COLO829 (cell line): ENCODE results near the gene SRPRB.

ENCODE experiments used
- DNase-seq: peaks from one replicate; pipeline ENCODE4 v3.0.0; 2012; ENCODE audit warnings: low spot score

The SRPRB gene

GRCh38 chr3:133840767-133841166 is 35.2 kb downstream of the SRPRB start:
- DNase-seq: no peak

DNA sequence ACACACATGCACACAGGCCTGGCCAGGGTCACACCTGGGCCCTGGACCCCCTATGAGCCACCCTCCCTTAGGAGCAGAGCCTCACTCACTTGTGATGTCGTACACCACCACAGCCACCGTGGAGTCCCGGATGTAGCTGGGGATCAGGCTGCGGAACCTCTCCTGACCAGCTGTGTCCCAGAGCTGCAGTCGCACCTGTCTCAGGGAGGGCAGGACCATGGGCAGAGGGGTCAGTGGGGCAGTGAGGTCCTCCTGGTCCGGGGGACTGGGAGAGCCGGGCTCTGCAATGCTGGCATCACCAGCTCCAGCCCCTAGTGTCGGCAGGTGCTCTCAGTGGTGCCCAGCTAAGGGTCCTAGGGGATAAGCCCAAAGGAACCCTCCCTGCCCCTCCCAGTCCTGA is 35.6 kb downstream of the SRPRB start:
- no peak for DNase-seq

DNA sequence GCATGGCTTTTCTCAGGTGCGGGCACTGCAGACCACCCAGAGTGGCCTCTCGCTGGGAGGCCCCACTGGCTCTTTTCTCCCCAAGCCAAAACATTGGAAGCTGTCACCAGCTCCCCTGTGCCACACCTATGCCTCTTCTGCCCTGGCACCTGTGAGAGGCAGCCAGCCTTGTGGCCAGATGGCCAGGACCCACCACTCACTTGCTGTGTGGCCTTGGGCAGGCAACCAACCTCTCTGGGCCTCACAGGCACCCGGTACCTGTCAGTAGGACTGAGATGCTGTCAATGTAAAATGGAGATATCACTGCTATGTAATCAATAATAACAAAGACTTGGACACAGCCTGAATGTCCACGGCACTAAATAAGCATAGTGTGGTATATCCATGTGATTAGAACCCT is 36.5 kb downstream of the SRPRB start:
- DNase-seq: no peak

DNA sequence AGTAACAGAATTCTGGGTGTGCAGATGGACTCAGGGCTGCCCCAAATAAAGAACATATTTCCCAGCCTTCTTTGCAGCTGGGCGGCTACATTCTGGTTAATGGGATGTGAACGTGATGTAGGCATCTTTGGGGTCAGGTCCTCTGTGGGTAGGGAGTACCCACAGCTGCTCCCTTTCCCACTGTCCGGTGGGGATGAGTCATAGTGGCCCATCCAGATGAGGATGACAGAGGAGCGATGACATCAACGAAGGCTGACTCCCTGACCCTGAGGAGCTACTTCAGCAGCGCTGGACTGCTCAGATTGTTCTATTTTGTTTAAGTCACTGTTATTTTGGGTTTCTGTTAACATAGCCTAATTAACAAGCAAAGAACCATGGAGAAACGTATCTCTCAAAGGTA is 38.0 kb downstream of the SRPRB start:
- DNase-seq: no peak

- no peak for DNase-seq
Observed at GRCh38 chr3:133845127-133845526, 39.5 kb downstream of the SRPRB start.

DNA sequence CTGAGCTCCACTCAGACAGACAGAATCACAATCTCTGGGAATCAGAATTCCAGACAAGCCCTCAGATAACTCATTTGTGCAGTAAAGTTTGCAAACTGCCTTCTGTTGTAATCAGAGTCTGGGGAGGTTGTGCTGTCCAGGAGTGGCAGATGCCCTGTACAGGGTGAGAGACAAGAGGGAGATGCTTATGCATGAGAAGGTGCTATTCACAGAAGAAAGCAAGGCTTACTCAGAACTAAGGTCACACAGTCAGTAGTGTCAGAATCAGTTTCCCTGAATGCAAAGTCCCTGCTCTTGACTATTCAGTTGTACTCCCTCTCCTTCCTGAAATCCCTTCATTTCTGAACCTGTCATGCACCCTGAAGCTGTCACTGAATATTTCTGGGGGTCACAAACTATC is 43.7 kb downstream of the SRPRB start:
- DNase-seq: no peak

GRCh38 chr3:133850034-133850433 is 44.4 kb downstream of the SRPRB start:
- DNase-seq: no peak

GRCh38 chr3:133851266-133851906 is 45.8 kb downstream of the SRPRB start:
- DNase-seq: no peak

- no peak for DNase-seq
Observed at GRCh38 chr3:133851931-133852330, 46.3 kb downstream of the SRPRB start.

DNA sequence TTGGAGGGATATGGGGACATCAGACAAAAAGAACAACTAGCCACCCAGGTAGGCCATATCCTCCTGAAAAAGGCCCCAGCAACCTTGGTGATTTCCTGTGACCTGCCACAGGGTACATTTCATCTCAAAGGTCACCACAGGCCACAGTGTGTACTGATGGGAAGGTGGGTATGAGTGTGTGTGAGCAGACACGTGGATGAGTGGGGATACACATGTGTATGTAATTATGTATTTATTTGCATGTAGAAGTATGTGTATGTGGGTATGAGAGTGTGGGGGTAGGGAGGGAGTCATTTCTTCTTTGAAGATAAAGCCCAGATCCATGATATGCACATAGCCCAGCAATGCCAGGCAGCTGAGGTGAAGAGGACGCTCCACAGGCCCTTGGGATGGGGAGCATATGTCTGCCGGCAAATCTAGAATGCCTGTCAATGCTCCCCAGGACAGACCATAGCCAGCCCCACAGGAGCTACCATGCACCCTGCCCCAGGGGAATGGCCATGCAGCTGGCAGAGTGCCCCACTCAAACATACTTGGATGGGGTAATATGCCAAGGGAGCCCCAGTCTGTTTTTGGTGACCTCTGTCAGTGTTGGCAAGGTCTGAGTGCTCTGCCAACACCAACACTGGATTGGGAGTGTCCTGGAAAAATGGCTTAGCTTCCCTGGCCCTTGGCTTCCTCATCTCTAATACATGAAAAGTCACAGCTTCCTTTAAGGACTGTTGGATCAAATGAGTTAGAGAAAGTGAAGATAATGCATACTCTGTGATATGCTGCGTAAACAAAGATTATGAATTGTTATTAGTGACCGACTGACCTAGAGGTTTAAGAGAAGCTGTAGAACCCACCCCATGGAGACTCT is 47.7 kb downstream of the SRPRB start:
- DNase-seq: no peak

DNA sequence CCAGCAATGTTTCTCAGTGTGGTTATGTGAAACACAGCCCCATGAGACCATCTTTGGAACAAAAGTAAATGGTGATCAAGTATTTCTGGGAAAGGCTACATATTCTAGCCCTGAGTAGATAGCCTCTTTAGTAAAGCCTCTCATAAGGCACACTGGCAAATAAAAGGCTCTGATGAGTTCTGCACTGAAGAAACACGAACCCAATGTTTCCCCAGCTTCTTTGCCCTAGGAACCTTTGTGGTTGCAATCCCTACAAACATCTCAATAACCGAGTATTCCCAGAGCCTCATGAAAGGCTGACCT is 48.3 kb downstream of the SRPRB start:
- no peak for DNase-seq

DNA sequence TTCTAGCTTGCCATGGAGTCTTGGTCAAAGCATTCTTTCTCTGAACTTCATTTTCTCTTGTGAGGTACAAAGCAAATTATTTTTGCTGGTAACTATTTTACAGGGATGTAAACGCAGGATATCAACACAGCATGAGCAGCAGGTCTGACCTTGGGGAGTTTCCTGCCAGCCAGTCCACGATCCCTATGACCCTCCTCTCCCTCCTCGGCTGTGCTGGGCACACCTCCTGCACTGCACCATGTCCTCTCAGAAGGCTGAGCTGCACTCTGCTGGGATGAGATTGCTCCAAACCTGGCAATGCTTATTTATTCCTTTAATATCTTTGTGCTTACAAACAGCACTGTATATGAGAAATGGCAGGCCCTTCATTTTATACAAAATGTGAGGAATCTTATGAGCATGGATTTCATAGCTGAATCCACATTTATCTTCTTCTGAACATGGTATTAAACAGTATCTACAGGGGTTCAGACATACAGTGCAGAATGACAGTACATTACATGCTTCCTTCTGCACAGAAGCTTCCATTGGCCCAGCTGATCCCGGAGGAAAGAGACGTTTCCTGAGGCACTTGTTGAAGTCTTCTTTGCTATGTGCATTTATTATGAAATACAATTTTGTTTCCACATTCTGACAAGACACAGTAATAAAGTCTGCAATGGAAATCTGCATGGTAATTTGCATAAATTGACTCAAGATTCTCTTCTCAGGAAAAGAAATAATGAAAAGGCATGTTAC is 48.8 kb downstream of the SRPRB start:
- no peak for DNase-seq

DNA sequence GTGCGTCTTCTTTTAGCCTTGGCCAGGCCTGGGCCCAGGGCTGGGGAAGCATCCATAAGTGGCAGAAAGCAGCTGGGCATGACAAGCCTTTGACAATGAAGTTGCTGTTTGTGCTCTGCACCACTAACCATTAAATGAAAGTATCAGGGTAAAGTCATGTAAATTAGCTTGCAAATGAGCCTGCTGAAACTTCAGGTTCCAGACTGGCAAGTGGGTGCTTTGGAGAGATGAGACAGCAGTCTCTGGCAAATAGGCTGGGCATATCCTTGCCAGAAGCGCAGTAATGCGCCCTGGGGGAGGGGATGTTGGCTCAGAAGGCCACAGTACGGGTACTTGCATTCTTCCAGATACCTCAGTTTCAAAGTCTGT is 49.4 kb downstream of the SRPRB start:
- no peak for DNase-seq

GRCh38 chr3:133855772-133856171 is 50.2 kb downstream of the SRPRB start:
- no peak for DNase-seq

- no peak for DNase-seq
Observed at GRCh38 chr3:133856316-133856715, 50.7 kb downstream of the SRPRB start.

- DNase-seq: no peak
Observed at GRCh38 chr3:133857767-133858166, 52.2 kb downstream of the SRPRB start.

GRCh38 chr3:133859381-133860234 is 54.0 kb downstream of the SRPRB start:
- no peak for DNase-seq

DNA sequence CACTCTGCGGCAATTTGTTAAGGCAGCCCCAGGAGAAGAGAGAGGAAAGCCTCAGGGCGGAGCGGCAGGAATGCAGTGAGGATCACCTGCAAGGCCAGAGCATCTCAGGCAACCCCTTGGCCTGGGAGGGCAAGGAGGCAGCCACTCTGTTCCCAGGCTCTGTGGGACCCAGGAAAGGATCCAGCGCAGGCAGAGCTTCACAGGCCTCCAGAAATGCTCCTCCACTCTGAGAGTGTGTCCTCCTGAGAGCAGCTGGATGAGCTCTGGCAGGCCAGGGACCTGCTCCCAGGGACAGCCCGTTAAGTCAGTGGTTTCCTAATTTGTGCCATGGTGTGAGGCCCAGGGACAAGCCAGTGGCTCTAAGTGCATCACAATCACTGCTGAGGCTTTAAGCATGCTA is 54.9 kb downstream of the SRPRB start:
- DNase-seq: no peak

DNA sequence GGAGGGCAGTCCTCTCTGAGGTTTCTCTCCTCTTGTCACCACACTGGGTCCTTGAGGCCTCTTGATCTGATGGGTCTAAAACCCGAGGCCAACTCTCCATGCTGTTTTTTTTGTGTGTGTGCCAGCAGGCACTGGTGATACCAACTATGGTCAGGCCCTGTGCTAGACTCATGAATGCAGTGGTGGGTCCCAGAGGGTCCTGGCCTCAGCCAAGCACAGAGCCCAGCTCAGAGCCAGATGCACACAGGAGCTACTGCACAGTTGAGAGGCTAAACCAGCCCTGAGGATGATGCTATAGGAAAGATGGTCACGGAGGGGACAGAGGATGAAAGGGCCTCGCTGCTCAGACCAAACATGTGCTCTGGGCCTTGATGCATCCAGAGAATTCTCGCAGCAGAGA is 56.5 kb downstream of the SRPRB start:
- DNase-seq: no peak

- DNase-seq: no peak
Observed at GRCh38 chr3:133863911-133864310, 58.3 kb downstream of the SRPRB start.

DNA sequence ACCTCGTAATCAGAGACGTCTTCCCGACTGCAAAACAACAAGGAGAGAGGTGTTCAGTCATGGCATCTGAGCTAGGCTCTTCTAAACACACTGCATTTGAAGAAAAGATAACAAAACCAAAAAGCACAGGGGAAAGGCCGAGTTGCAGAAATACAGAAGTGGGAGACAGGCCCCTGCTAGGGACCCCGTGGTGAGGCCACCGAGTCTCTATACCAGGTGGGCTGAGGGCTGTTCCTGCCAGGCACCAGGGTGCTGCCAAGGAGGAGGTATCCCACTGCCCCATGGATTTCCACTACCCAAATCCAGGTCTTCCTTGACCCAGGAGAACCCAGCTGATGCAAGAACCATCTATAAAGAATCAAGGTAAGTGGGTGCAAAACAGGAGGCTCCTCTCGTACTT is 59.0 kb downstream of the SRPRB start:
- no peak for DNase-seq

GRCh38 chr3:133865136-133865855 is 59.7 kb downstream of the SRPRB start:
- DNase-seq: no peak
